Keratinocyte (primary cell): ENCODE data around the gene AKNA.

Experiments used
- EZH2 ChIP-seq: IDR thresholded peaks from one replicate; pipeline ENCODE4 v1.6.1; 2012; ENCODE audit warnings: inconsistent platforms, mild to moderate bottlenecking, low read length, moderate library complexity
- TF ChIP-seq, protein P1 (sequence below), 3 experiments: IDR thresholded peaks in 1 of 3; conservative IDR thresholded peaks in 1 of 3; optimal IDR thresholded peaks in 1 of 3; 2 replicates in 2 of 3; 3 replicates in 1 of 3; pipeline versions ENCODE3 to v1.5.1; 2011; ENCODE audit warnings: low read length in 3 of 3, mild to moderate bottlenecking in 3 of 3, moderate library complexity in 2 of 3, control low read depth in 1 of 3, inconsistent platforms in 1 of 3; ENCODE audit not compliant: insufficient read depth in 2 of 3; ENCODE audit errors: extremely low read depth in 1 of 3

DNA sequence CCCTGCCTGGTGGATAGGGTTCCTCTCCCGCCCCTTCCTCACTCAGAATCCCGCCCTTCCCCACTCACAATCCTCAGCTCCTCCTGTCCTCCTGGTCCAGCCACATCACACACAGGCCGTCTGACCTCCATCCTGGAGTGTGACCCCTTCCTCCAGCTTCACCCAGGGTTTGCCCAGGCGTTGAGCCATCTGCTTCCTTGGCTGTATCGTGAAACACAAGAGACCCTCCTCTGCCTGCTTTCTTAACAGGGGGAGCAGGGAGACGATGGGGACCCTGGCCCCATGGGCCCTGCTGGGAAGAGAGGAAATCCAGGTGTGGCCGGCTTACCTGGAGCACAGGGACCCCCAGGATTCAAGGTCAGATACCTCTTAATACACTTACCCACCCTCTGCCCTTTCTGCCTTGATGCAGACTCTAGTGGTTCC, 97.2 kb downstream of the AKNA start:
- TF ChIP-seq, protein P1, sequence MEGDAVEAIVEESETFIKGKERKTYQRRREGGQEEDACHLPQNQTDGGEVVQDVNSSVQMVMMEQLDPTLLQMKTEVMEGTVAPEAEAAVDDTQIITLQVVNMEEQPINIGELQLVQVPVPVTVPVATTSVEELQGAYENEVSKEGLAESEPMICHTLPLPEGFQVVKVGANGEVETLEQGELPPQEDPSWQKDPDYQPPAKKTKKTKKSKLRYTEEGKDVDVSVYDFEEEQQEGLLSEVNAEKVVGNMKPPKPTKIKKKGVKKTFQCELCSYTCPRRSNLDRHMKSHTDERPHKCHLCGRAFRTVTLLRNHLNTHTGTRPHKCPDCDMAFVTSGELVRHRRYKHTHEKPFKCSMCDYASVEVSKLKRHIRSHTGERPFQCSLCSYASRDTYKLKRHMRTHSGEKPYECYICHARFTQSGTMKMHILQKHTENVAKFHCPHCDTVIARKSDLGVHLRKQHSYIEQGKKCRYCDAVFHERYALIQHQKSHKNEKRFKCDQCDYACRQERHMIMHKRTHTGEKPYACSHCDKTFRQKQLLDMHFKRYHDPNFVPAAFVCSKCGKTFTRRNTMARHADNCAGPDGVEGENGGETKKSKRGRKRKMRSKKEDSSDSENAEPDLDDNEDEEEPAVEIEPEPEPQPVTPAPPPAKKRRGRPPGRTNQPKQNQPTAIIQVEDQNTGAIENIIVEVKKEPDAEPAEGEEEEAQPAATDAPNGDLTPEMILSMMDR (optimal IDR thresholded peaks at IDR 0.05 in 1 of 3, IDR thresholded peaks at IDR 0.05 in 1 of 3, conservative IDR thresholded peaks at IDR 0.05 in 1 of 3; ENCODE audit: extremely low read depth in 1 of 3, insufficient read depth in 2 of 3, low read length in 3 of 3): no peak
- TF ChIP-seq EZH2: no peak
